Nephron (organoid): Measurements from ENCODE around the gene EBLN2.

Source experiments
- H3K27ac Mint-ChIP-seq, 3 experiments: 2 replicates each; pipeline ENCODE4 v1.8.0; 2020; ENCODE audit warnings: mixed read lengths in 3 of 3, mild to moderate bottlenecking in 2 of 3, moderate library complexity in 1 of 3
- H3K27me3 Mint-ChIP-seq: 2 replicates; pipeline ENCODE4 v1.8.0; 2021; ENCODE audit warnings: low read depth, mild to moderate bottlenecking, moderate library complexity, mixed read lengths
- H3K36me3 Mint-ChIP-seq: 2 replicates; pipeline ENCODE4 v1.8.0; 2020; ENCODE audit warnings: low read depth, mixed read lengths
- H3K4me1 Mint-ChIP-seq: 2 replicates; pipeline ENCODE4 v1.8.0; 2020; ENCODE audit warnings: mixed read lengths
- H3K4me3 Mint-ChIP-seq, 3 experiments: 2 replicates each; pipeline ENCODE4 v1.8.0; 2020; ENCODE audit warnings: mild to moderate bottlenecking in 3 of 3, mixed read lengths in 3 of 3, moderate library complexity in 2 of 3
- H3K9me3 Mint-ChIP-seq: 2 replicates; pipeline ENCODE4 v1.8.0; 2020; ENCODE audit warnings: mixed read lengths
- TF ChIP-seq, protein P1 (sequence below), 3 experiments: fragments of 200-600 bp; sonication (generic); IDR thresholded peaks; one replicate each; pipeline ENCODE4 v1.5.0; 2021; ENCODE audit warnings: antibody characterized with exemption in 3 of 3; ENCODE audit not compliant: unreplicated experiment in 3 of 3

The EBLN2 gene

DNA sequence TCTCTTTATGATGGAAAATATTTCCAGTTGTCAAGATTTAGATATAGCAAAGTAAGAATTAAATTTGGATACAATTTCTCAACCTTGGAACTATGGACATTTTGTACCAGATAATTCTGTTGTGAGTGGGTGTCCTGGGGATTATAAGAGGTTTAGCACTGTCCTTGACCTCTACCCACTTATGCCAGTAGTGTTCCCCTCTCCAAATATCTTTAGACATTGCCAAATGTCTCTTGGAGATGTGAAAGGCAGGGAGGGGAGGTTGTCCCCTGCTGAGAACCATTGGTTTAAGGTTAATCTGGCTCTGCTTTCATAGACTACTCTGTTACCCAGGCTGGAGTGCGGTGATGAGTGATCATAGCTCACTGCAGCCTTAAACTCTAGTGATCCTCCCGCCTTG is at the start of gene EBLN2:
EBLN2 (plus strand) TSS at position 244 of the 400 bp plus-strand sequence. CDS start 423 bp downstream, outside the sequence.
- TF ChIP-seq, protein P1, sequence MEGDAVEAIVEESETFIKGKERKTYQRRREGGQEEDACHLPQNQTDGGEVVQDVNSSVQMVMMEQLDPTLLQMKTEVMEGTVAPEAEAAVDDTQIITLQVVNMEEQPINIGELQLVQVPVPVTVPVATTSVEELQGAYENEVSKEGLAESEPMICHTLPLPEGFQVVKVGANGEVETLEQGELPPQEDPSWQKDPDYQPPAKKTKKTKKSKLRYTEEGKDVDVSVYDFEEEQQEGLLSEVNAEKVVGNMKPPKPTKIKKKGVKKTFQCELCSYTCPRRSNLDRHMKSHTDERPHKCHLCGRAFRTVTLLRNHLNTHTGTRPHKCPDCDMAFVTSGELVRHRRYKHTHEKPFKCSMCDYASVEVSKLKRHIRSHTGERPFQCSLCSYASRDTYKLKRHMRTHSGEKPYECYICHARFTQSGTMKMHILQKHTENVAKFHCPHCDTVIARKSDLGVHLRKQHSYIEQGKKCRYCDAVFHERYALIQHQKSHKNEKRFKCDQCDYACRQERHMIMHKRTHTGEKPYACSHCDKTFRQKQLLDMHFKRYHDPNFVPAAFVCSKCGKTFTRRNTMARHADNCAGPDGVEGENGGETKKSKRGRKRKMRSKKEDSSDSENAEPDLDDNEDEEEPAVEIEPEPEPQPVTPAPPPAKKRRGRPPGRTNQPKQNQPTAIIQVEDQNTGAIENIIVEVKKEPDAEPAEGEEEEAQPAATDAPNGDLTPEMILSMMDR (IDR thresholded peaks at IDR 0.05; ENCODE audit: unreplicated experiment in 3 of 3), result no peak
- no peaks in the 10 kb centered on the region for H3K4me1 Mint-ChIP-seq
- H3K4me3 Mint-ChIP-seq, result no peak within 1 kb of the TSS
- H3K9me3 Mint-ChIP-seq, result no peaks in the 10 kb centered on the region
- peaks cover 55% of the 10 kb centered on the region for H3K36me3 Mint-ChIP-seq
- H3K27ac Mint-ChIP-seq, result no peak within 1 kb of the TSS
- H3K27me3 Mint-ChIP-seq, result no peaks in the 10 kb centered on the region

GRCh38 chr3:73018298-73018697 is 43.2 kb upstream of the EBLN2 start:
- Mint-ChIP-seq H3K27me3 (no peaks in the 10 kb centered on the region), H3K4me3 (no peak overlapping the region), H3K27ac (no peak overlapping the region), H3K4me1 (peaks cover 18% of the 10 kb centered on the region), H3K36me3 (peaks cover 34% of the 10 kb centered on the region), H3K9me3 (no peaks in the 10 kb centered on the region)
- TF ChIP-seq, protein P1 (IDR thresholded peaks at IDR 0.05; ENCODE audit: unreplicated experiment in 3 of 3), result no peak

- TF ChIP-seq, protein P1 (IDR thresholded peaks at IDR 0.05; ENCODE audit: unreplicated experiment in 3 of 3), result no peak
- H3K27me3 Mint-ChIP-seq, result no peaks in the 10 kb centered on the region
- H3K9me3 Mint-ChIP-seq, result no peaks in the 10 kb centered on the region
- peaks cover 34% of the 10 kb centered on the region for H3K36me3 Mint-ChIP-seq
- peaks cover 18% of the 10 kb centered on the region for H3K4me1 Mint-ChIP-seq
- H3K4me3 Mint-ChIP-seq, result no peak overlapping the region
- H3K27ac Mint-ChIP-seq, result no peak overlapping the region
Observed at GRCh38 chr3:73018790-73019441, 42.5 kb upstream of the EBLN2 start.

DNA sequence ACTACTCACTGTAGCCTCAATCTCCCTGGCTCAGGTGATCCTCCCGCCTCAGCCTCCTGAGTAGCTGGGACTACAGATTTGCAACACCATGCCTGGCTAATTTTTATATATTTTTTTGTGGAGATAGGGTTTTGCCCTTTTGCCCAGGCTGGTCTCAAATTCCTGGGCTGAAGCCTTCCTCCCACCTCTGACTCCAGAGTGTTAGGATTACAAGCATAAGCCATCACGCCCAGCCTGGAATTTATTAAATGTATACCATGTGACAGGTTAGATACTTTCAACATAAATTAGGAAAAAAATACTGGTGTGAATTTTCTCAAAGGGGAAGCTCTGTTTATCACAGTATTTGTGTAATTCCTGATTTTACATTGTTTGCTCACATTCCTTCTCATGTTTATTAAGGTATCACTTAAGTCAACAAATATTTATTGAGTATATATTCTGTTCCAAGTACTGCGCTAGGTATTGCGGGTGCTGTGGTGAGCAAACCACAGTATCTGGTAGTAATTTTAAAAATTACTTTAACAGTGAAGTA is 40.1 kb upstream of the EBLN2 start:
- H3K36me3 Mint-ChIP-seq, result peaks cover 20% of the 10 kb centered on the region
- H3K4me3 Mint-ChIP-seq, result no peak overlapping the region
- peaks cover 33% of the 10 kb centered on the region for H3K4me1 Mint-ChIP-seq
- H3K9me3 Mint-ChIP-seq, result no peaks in the 10 kb centered on the region
- H3K27me3 Mint-ChIP-seq, result no peaks in the 10 kb centered on the region
- TF ChIP-seq, protein P1 (IDR thresholded peaks at IDR 0.05; ENCODE audit: unreplicated experiment in 3 of 3), result no peak
- H3K27ac Mint-ChIP-seq, result peak overlapping the region in 1 of 3 experiments; percentile 38

DNA sequence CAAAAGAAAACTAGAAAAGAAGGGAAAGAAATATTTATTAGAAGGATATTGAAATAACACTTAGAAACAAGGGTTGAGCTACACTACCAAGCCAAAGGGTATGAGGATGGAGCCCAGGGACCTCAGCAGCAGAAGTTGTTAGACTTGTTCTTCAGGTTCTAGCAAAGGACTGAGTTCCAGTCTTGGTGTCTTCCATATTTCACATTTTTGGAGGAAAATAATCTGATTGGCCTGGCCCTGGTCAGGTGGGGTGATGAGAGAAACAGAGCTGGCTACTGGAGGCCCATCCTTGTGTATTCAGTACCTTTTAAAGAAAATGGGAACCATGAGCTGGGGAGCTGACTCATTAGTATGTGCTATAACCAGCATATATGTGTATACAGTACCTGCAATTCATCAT is 36.6 kb upstream of the EBLN2 start:
- Mint-ChIP-seq H3K4me1 (peaks cover 36% of the 10 kb centered on the region), H3K27me3 (no peaks in the 10 kb centered on the region), H3K36me3 (peaks cover 23% of the 10 kb centered on the region), H3K4me3 (no peak overlapping the region), H3K9me3 (no peaks in the 10 kb centered on the region), H3K27ac (no peak overlapping the region)
- TF ChIP-seq, protein P1 (IDR thresholded peaks at IDR 0.05; ENCODE audit: unreplicated experiment in 3 of 3), result no peak
